ELF-1 (cell line): ENCODE data around the gene ATF7.

Experiments used
- DNase-seq: peaks from one replicate; pipeline ENCODE4 v3.0.0-alpha.2; 2016; ENCODE audit warnings: low read depth, low spot score

The ATF7 gene

GRCh38 chr12:53530920-53531319, 95.3 kb downstream of the ATF7 start:
- no peak for DNase-seq

DNA sequence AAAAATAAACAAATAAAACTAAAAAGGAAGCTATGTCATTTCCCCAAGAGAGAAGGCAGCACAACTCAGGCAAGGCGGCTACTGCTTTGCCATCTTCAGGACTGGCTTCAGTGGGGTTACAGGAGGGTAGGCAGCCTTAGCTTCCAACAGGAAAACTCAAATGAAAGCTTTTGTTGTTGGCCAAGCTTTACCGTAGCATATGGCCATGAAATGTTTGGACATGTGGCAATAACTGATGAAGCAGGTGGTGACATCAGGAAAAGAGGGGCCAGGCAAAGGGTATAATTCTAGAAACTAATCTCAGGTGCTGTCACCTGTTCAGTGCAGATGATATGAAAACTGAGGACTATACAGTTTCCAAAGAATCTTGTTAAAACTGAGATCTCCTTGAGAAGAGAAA, 96.1 kb downstream of the ATF7 start:
- DNase-seq, result no peak

GRCh38 chr12:53524476-53524875, 101.7 kb downstream of the ATF7 start:
- DNase-seq, result no peak

DNA sequence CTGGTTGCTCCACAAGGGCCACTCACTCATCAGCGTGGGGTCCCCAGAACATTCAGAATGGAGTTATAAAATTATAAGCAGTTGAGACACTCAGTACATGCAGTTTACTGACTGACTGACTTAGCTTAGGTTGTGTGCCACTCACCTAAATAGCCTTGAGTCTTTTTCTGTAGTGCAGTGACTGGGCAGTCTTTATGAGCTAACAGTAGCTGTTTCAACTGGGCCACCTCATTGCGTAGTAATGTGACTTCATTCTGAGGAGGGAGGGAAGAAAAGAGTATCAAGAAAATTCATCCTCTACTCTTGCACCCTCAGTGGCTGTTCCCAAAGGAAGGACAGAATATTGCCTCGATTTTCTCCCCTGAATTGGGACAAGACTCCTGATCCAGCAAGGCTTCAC, 103.1 kb downstream of the ATF7 start:
- DNase-seq, result no peak

DNA sequence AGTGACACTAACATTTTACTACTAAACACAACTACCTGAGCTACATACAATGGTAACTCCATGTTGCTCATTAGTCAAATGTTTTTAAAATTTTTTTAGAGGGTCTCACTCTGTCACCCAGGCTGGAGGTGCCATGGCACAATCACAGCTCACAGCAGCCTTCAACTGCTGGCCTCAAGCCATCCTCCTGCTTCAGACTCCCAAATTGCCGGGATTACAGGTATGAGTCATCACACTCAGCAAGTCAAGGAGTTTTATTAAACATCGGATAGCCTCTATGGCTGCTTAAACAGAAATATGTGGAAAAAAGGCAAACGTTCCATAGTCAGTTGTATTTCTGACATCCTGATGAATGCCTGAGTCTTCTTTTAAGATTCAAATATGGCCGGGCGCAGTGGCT, 107.8 kb downstream of the ATF7 start:
- no peak for DNase-seq

GRCh38 chr12:53516758-53517455, 109.3 kb downstream of the ATF7 start:
- DNase-seq, result no peak

GRCh38 chr12:53515291-53515680, 110.9 kb downstream of the ATF7 start:
- no peak for DNase-seq

- no peak for DNase-seq
These were observed 111.4 kb downstream of the ATF7 start for GRCh38 chr12:53514628-53515290.

DNA sequence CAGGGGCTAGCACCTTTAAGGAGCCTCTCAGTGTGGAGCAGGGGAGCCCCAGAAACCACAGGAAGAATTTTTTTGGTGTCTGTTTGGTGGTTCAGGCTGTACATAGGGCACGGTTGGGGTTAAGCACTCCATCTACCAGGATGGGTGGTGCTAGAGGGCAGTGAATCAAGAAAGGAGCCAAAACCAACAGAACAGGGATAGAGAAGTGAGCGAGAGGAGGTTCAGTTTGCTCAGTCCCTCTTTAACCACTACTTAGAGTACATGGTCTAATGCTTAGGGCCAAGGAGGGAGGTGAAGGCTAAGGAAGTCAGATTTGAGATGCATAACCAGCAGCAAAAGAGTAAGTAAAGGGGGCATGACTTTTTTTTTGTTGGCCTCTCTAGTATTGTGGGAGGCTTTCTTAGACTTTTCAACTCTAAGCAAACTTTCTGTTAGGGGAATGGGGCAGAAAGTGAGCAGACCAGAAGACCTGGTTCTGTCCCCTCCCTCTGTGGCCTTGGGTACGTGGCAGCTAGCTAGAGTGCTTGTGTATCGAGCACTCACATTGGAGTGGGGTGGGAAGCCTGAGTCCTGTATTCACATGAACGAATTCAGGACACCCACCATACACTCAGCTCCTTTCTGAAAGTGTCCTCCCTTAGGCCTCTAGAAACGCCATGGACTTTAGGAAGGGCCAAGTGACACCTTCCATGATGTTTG, 112.3 kb downstream of the ATF7 start:
- DNase-seq, result no peak

- no peak for DNase-seq
These were observed 115.9 kb downstream of the ATF7 start for GRCh38 chr12:53510181-53510812.

GRCh38 chr12:53508534-53509170, 117.5 kb downstream of the ATF7 start:
- DNase-seq, result peak; percentile 95

- no peak for DNase-seq
These were observed 118.6 kb downstream of the ATF7 start for GRCh38 chr12:53507603-53507885.

- DNase-seq, result no peak
These were observed 119.1 kb downstream of the ATF7 start, which contains the start of gene NPFF for GRCh38 chr12:53506881-53507602. TSS of gene NPFF (minus strand) at chr12:53507484. CDS start at chr12:53507474, 10 bp downstream.

GRCh38 chr12:53506450-53506785, 119.8 kb downstream of the ATF7 start:
- DNase-seq, result no peak

GRCh38 chr12:53505555-53506449, 120.4 kb downstream of the ATF7 start:
- DNase-seq, result no peak

DNA sequence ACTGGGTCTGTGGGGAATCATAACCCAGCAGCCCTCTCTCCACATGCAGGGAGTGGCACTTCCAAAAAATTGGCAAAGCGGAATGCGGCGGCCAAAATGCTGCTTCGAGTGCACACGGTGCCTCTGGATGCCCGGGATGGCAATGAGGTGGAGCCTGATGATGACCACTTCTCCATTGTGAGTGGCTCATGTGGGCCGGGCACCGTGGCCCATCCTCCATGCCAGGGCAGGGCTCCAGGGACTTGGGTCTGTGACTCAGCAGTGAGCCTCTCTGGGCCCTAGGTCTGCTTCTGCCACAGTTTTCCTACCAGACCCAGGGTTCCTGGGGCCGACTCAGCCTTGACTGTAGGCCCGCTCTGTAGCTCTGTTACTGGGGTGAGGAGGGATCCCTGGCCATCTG, 121.1 kb downstream of the ATF7 start:
- no peak for DNase-seq

DNA sequence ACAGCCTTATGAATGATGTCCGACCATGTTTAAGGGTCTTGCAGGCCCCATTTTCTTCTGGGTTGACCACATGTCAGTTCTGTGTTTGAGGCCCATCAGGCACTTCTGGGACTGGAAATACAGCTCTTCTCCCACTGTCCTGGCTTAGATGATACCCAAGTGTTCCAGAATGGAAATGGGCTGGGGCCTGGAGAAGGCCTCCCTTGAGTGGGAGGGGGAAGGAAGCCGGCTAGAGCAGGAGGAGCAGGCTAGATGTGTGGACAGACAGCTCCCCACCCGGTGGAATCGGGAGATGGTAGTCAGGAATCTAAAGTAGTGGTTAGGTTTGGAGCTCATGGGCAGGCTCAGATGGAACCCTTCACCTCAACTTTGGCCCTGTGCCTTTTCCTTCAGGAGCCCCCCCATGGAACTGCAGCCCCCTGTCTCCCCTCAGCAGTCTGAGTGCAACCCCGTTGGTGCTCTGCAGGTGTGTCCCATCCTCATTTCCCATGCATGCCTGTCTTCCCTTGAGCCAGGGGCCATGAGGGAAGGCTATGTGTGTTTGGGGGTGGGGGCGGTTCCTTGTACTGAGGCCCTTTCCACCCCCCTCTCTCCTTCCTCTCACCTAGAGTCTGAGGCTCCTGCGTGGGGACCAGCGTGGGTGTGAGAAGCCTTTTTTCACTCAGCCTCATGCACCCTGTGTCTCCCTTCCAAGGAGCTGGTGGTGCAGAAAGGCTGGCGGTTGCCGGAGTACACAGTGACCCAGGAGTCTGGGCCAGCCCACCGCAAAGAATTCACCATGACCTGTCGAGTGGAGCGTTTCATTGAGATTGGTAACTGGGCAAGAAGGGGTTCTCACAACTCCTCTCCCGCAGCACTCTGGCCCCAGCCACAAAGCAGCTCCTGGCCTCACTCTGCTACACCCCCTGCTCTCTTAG, 121.9 kb downstream of the ATF7 start:
- DNase-seq, result no peak

DNA sequence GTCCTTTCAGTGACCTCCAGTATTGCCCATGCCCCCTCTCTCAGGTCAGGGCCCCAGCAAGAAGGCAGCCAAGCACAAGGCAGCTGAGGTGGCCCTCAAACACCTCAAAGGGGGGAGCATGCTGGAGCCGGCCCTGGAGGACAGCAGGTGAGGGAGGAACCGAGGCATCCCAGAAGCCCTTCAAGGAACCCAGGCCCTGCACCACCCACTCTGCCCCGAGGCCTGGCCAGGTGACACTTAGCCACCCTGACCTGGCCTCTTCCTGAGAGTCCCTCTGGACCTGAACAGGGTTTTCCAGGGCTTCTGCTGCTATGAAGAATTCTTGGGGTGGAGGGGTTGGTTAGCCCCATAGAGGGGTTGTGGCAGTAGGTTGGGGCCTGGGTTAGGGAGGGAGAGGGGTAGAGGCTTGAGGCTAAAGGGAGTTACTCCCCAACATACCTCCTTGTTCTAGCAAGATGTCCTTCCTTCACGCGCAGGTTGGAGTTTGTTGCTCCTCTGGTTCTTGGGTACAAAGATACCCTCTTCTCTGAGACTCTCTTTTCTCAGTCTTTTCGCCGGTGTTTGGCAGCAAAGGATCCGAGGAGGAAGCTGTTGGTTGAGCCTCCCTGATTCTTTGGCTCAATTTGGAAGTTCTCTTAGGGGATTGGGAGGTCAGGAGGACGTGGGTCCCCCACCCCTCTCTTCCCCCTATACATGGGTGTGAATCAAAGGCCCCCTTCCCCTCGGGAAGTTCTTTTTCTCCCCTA, 123.0 kb downstream of the ATF7 start:
- DNase-seq, result no peak

DNA sequence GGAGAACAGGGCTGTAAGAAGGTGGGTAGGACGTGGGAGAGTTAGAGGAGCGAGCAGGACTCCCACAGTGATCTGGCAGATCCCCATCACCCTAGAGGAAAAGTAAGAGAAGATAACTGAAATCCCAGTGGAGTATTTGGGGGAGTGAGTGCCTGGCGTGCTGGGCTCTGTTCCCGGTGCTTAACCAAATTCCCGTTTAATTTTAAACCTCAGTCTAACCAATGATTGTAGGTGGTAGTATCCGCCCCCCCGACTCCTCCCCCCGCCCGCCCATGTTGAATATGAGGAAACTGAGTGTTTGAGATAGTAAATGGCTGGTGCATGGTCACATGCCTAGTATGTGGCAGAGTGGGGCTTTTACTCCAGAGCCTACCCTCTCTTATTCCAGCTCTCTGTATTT, 123.9 kb downstream of the ATF7 start:
- no peak for DNase-seq
